Measurements from ENCODE around the gene MAPK8IP3.

MAPK8IP3 gene

DNA sequence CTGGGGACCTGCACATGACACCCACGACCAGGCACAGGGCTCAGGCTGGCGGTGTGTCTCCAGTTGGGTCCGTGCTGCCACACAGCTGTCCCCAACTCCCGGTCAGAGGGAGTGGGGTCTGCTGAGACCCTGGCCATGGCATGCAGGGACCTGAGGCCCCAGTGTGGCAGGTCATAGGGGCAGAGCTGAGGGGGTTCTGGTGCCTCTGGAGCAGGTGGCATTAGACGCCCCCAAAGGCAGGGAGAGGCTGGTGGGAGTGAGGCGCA is 81.0 kb downstream of the MAPK8IP3 start:
- H3K9me2 ChIP-seq (replicated peaks; ENCODE audit: control insufficient read depth, low read length): no peaks in the 10 kb centered on the region
- no peak overlapping the region for H3K4me2 ChIP-seq (ENCODE audit: low read length)
- H3K27ac ChIP-seq (ENCODE audit: low read depth, low read length): no peak overlapping the region
- H3K79me2 ChIP-seq (ENCODE audit: control insufficient read depth, low read length): peaks cover 52% of the 10 kb centered on the region
- no peaks in the 10 kb centered on the region for H3K27me3 ChIP-seq (ENCODE audit: control insufficient read depth, low read length)
- H4K20me1 ChIP-seq (ENCODE audit: control insufficient read depth, insufficient read depth, low read depth, low read length): 0 out of 2 replicates have a peak, but pooled peaks cover 5% of the 10 kb centered on the region
- TF ChIP-seq, protein P1, sequence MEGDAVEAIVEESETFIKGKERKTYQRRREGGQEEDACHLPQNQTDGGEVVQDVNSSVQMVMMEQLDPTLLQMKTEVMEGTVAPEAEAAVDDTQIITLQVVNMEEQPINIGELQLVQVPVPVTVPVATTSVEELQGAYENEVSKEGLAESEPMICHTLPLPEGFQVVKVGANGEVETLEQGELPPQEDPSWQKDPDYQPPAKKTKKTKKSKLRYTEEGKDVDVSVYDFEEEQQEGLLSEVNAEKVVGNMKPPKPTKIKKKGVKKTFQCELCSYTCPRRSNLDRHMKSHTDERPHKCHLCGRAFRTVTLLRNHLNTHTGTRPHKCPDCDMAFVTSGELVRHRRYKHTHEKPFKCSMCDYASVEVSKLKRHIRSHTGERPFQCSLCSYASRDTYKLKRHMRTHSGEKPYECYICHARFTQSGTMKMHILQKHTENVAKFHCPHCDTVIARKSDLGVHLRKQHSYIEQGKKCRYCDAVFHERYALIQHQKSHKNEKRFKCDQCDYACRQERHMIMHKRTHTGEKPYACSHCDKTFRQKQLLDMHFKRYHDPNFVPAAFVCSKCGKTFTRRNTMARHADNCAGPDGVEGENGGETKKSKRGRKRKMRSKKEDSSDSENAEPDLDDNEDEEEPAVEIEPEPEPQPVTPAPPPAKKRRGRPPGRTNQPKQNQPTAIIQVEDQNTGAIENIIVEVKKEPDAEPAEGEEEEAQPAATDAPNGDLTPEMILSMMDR (IDR thresholded peaks at IDR 0.05; ENCODE audit: low read depth, low read length, poor library complexity, severe bottlenecking): no peak
- TF ChIP-seq EZH2phosphoT487 (IDR thresholded peaks at IDR 0.05; ENCODE audit: borderline replicate concordance, low read length): no peak
- H3K4me1 ChIP-seq (ENCODE audit: control insufficient read depth, low read length): peaks cover 7% of the 10 kb centered on the region
- H3F3A ChIP-seq (ENCODE audit: control insufficient read depth, insufficient read depth): no peaks in the 10 kb centered on the region
- no peak overlapping the region for H3K4me3 ChIP-seq (ENCODE audit: low read length)
- no peaks in the 10 kb centered on the region for H3K9me3 ChIP-seq (ENCODE audit: control insufficient read depth, insufficient read depth, low read length)
- H3K36me3 ChIP-seq (ENCODE audit: control insufficient read depth, low read length): peaks cover 22% of the 10 kb centered on the region

DNA sequence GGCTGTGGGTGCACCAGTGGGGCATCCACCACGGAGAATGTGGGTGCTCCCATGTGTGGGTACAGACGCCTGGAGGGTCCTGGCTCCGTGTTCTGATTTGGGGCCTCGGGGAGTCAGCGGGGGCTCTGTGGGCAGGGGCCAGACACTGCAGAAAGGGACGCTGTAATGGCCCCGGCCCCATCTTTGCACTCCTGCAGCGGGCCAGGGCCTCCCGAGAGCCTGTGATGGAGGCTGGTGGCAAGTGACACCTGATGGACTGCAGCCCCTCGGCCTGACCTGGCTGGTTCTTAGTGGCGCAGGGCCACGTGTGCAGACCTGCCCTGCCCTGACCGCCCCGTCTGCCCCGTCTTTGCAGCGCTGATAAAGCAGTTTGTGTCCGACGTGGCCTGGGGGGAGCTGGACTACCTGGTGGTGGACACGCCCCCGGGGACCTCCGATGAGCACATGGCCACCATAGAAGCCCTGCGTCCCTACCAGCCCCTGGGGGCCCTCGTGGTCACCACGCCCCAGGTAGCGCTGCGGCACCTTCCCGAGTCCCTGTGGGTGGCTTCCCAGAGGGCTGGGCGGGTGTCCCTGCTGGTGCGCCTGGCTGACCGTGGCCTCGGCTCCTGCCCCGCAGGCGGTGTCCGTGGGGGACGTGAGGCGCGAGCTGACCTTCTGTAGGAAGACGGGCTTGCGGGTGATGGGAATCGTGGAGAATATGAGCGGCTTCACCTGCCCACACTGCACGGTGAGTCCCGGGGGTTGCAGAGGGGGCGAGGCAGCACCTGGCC is 81.5 kb downstream of the MAPK8IP3 start:
- Histone ChIP-seq H3K27ac (ENCODE audit: low read depth, low read length) (no peak overlapping the region), H3K4me2 (ENCODE audit: low read length) (no peak overlapping the region), H4K20me1 (ENCODE audit: control insufficient read depth, insufficient read depth, low read depth, low read length) (0 out of 2 replicates have a peak, but pooled peaks cover 5% of the 10 kb centered on the region), H3K27me3 (ENCODE audit: control insufficient read depth, low read length) (no peaks in the 10 kb centered on the region), H3K4me1 (ENCODE audit: control insufficient read depth, low read length) (peaks cover 7% of the 10 kb centered on the region), H3K79me2 (ENCODE audit: control insufficient read depth, low read length) (peaks cover 51% of the 10 kb centered on the region), H3K9me2 (replicated peaks; ENCODE audit: control insufficient read depth, low read length) (no peaks in the 10 kb centered on the region), H3K9me3 (ENCODE audit: control insufficient read depth, insufficient read depth, low read length) (no peaks in the 10 kb centered on the region), H3K36me3 (ENCODE audit: control insufficient read depth, low read length) (peaks cover 22% of the 10 kb centered on the region), H3F3A (ENCODE audit: control insufficient read depth, insufficient read depth) (no peaks in the 10 kb centered on the region), H3K4me3 (ENCODE audit: low read length) (no peak overlapping the region)
- no peak for TF ChIP-seq EZH2phosphoT487 (IDR thresholded peaks at IDR 0.05; ENCODE audit: borderline replicate concordance, low read length)
- TF ChIP-seq, protein P1 (IDR thresholded peaks at IDR 0.05; ENCODE audit: low read depth, low read length, poor library complexity, severe bottlenecking): no peak

DNA sequence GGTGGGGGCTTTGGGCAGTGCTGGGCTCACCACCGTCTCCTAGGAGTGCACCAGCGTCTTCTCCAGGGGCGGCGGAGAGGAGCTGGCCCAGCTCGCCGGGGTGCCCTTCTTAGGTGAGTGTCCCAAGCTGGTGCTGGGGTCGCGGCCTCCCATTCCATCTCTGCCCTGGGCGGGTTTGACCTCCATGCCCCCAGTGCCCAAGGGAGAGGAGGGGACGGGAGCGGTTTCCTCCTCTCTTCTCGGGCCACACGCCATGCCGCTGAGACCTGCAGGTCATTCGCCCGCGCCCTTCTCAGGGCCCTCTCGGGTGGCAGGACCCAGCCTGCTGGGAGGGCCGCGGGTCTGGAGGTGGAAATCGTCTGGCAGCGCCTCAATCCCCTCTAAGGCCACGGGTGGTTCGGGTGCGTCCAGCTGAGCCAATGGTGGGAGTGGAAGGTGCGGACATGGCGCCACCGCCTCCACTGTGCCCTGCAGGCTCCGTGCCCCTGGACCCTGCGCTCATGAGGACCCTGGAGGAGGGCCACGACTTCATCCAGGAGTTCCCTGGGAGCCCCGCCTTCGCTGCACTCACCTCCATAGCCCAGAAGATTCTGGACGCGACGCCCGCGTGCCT is 82.2 kb downstream of the MAPK8IP3 start:
- Histone ChIP-seq H3K79me2 (ENCODE audit: control insufficient read depth, low read length) (peaks cover 47% of the 10 kb centered on the region), H3K4me3 (ENCODE audit: low read length) (no peak overlapping the region), H3F3A (ENCODE audit: control insufficient read depth, insufficient read depth) (no peaks in the 10 kb centered on the region), H3K9me2 (replicated peaks; ENCODE audit: control insufficient read depth, low read length) (no peaks in the 10 kb centered on the region), H3K27ac (ENCODE audit: low read depth, low read length) (no peak overlapping the region), H3K9me3 (ENCODE audit: control insufficient read depth, insufficient read depth, low read length) (no peaks in the 10 kb centered on the region), H4K20me1 (ENCODE audit: control insufficient read depth, insufficient read depth, low read depth, low read length) (0 out of 2 replicates have a peak, but pooled peaks cover 5% of the 10 kb centered on the region), H3K4me1 (ENCODE audit: control insufficient read depth, low read length) (peaks cover 7% of the 10 kb centered on the region), H3K4me2 (ENCODE audit: low read length) (no peak overlapping the region), H3K36me3 (ENCODE audit: control insufficient read depth, low read length) (peaks cover 22% of the 10 kb centered on the region), H3K27me3 (ENCODE audit: control insufficient read depth, low read length) (no peaks in the 10 kb centered on the region)
- no peak for TF ChIP-seq EZH2phosphoT487 (IDR thresholded peaks at IDR 0.05; ENCODE audit: borderline replicate concordance, low read length)
- TF ChIP-seq, protein P1 (IDR thresholded peaks at IDR 0.05; ENCODE audit: low read depth, low read length, poor library complexity, severe bottlenecking): no peak

Data from DOHH2 (cell line).